Gastroesophageal sphincter (tissue), 4 donors: Measurements from ENCODE around the gene ATP2A3. TPM values are rescaled to one million over a fixed set of nuclear protein-coding genes. Genes with fewer than 3 reads are reported as not detected.

Source experiments
- ATAC-seq: fragments of 150-250 bp; one replicate; pipeline ENCODE4 v1.9.1; 2016; ENCODE audit warnings: mild to moderate bottlenecking, moderate library complexity
- H3K27ac ChIP-seq, 4 donors: fragments of 200-600 bp; sonication (generic) in 3 of 4; 1 replicate in 3 of 4; 2 replicates in 1 of 4; pipeline ENCODE4 v1.5.1; 2016 to 2019
- H3K27me3 ChIP-seq: fragments of 200-600 bp; sonication (generic); one replicate; pipeline ENCODE4 v1.5.1; 2019
- H3K36me3 ChIP-seq, 2 donors: fragments of 200-600 bp; sonication (generic); one replicate each; pipeline ENCODE4 v1.5.1; 2019; ENCODE audit warnings: control low read depth in 1 of 2
- H3K4me1 ChIP-seq, 3 donors: fragments of 200-600 bp; sonication (generic); 1 replicate in 2 of 3; 2 replicates in 1 of 3; pipeline ENCODE4 v1.5.1; 2016 to 2019; ENCODE audit warnings: control low read depth in 2 of 3
- H3K4me3 ChIP-seq, 2 donors: fragments of 200-600 bp; sonication (generic); one replicate each; pipeline ENCODE4 v1.5.1; 2019; ENCODE audit warnings: mild to moderate bottlenecking in 1 of 2, moderate library complexity in 1 of 2
- H3K9me3 ChIP-seq, 3 donors: fragments of 200-600 bp; sonication (generic); one replicate each; pipeline ENCODE4 v1.5.1; 2017 to 2019; ENCODE audit warnings: control low read depth in 2 of 3
- CTCF ChIP-seq, 4 experiments: fragments of 200-600 bp in 2 of 4; fragments of 450-650 bp in 2 of 4; sonication (generic) in 1 of 4; IDR thresholded peaks; one replicate each; pipeline ENCODE4 v1.5.1; 2017 to 2019; ENCODE audit warnings: antibody characterized with exemption in 4 of 4, mild to moderate bottlenecking in 2 of 4, moderate library complexity in 2 of 4
- EP300 ChIP-seq: sonication (generic); formaldehyde crosslinking; IDR thresholded peaks from one replicate; pipeline ENCODE4 v1.6.1; 2017; ENCODE audit warnings: antibody characterized with exemption, mild to moderate bottlenecking
- POLR2A ChIP-seq, 2 donors: fragments of 450-650 bp; IDR thresholded peaks; one replicate each; pipeline ENCODE4 v1.6.1; 2017; ENCODE audit warnings: antibody characterized with exemption in 2 of 2, mild to moderate bottlenecking in 2 of 2, moderate library complexity in 1 of 2
- POLR2AphosphoS5 ChIP-seq: sonication (generic); formaldehyde crosslinking; IDR thresholded peaks from one replicate; pipeline ENCODE4 v1.6.1; 2017; ENCODE audit warnings: antibody characterized with exemption
- WGBS, 2 donors: methylation state at CpG; one replicate each; pipeline ENCODE4 v1.1.5; 2018; ENCODE audit warnings: low coverage in 1 of 2; 5-methylcytosine and 5-hydroxymethylcytosine counted together
- total RNA-seq, 4 donors: library from RNA; depleted of rRNA; stranded (reverse); fragments of >200 nt; gene quantifications; one replicate each; pipeline ENCODE4 v1.1.0, GENCODE V29; 2016

ATP2A3 gene
- total RNA-seq, 4 donors from 2014 or later, result 5.9 to 35.9 (median 18.1) TPM

- no peak for ATAC-seq
Observed at GRCh38 chr17:3917391-3917931, 46.8 kb downstream of the ATP2A3 start.

GRCh38 chr17:3916825-3917224 is 47.4 kb downstream of the ATP2A3 start:
- Histone ChIP-seq H3K27ac (peak overlapping the region in 3 of 4 donors; percentile 28 to 76 (median 54)), H3K36me3 (no peaks in the 10 kb centered on the region), H3K4me1 (peaks cover 0 to 54% (median 7%) of the 10 kb centered on the region in 3 donors), H3K4me3 (no peak overlapping the region), H3K27me3 (no peaks in the 10 kb centered on the region), H3K9me3 (no peaks in the 10 kb centered on the region)
- TF ChIP-seq POLR2AphosphoS5 (no peak), CTCF (IDR thresholded peaks at IDR 0.05) (no peak), EP300 (no peak), POLR2A (IDR thresholded peaks at IDR 0.05) (no peak)
- WGBS, 2 donors, result no CpG with 5 or more reads among the region's 10 CpGs
- no peak for ATAC-seq

More at GRCh38 chr17:3917391-3917931, 46.8 kb downstream of the ATP2A3 start:
- H3K27me3 ChIP-seq, result no peaks in the 10 kb centered on the region
- peaks cover 0 to 54% (median 7%) of the 10 kb centered on the region in 3 donors for H3K4me1 ChIP-seq
- no peak overlapping the region for H3K4me3 ChIP-seq
- H3K27ac ChIP-seq, result peak overlapping the region in 3 of 4 donors; percentile 28 to 76 (median 54)
- WGBS, 2 donors, result 0% methylated on average over 1 of the region's 11 CpGs; no CpG with 5 or more reads in 1 of the 2 donors
- no peaks in the 10 kb centered on the region for H3K9me3 ChIP-seq
- TF ChIP-seq CTCF (IDR thresholded peaks at IDR 0.05) (no peak), POLR2AphosphoS5 (no peak), POLR2A (IDR thresholded peaks at IDR 0.05) (no peak), EP300 (no peak)
- no peaks in the 10 kb centered on the region for H3K36me3 ChIP-seq

GRCh38 chr17:3915995-3916696 is 48.1 kb downstream of the ATP2A3 start, which contains the start of gene P2RX1:
TSS of gene P2RX1 (minus strand) at chr17:3916465. CDS start at chr17:3916225, 240 bp downstream.
- no peaks in the 10 kb centered on the region for H3K36me3 ChIP-seq
- H3K4me3 ChIP-seq, result peak within 1 kb of the TSS in 1 of 2 donors; percentile 32
- H3K27me3 ChIP-seq, result no peaks in the 10 kb centered on the region
- TF ChIP-seq CTCF (IDR thresholded peaks at IDR 0.05) (no peak), EP300 (no peak), POLR2AphosphoS5 (no peak), POLR2A (IDR thresholded peaks at IDR 0.05) (no peak)
- H3K9me3 ChIP-seq, result no peaks in the 10 kb centered on the region
- no peak for ATAC-seq
- H3K4me1 ChIP-seq, result peaks cover 0 to 49% (median 7%) of the 10 kb centered on the region in 3 donors
- WGBS, 2 donors, result no CpG with 5 or more reads among the region's 28 CpGs
- H3K27ac ChIP-seq, result peak within 1 kb of the TSS in 3 of 4 donors; percentile 28 to 76 (median 54)

GRCh38 chr17:3915581-3915994 is 48.6 kb downstream of the ATP2A3 start:
- Histone ChIP-seq H3K27ac (peak overlapping the region in 3 of 4 donors; percentile 28 to 76 (median 54)), H3K9me3 (no peaks in the 10 kb centered on the region), H3K4me1 (peaks cover 0 to 46% (median 7%) of the 10 kb centered on the region in 3 donors), H3K36me3 (no peaks in the 10 kb centered on the region), H3K4me3 (peak overlapping the region in 1 of 2 donors; percentile 32), H3K27me3 (no peaks in the 10 kb centered on the region)
- 80% methylated on average over 2 of the region's 13 CpGs; no CpG with 5 or more reads in 1 of the 2 donors for WGBS, 2 donors
- no peak for TF ChIP-seq POLR2AphosphoS5
- TF ChIP-seq EP300, result no peak
- no peak for TF ChIP-seq CTCF (IDR thresholded peaks at IDR 0.05)
- TF ChIP-seq POLR2A (IDR thresholded peaks at IDR 0.05), result no peak
- ATAC-seq, result no peak
